Fibroblast of lung (primary cell): ENCODE measurements around the gene CAMSAP2. TPM values are rescaled to one million over a fixed set of nuclear protein-coding genes. Genes with fewer than 3 reads are reported as not detected.

Source experiments
- DNase-seq, 2 donors: peaks; one replicate each; pipeline versions ENCODE4 v3.0.0 to v3.0.0-alpha.2; 2010; ENCODE audit warnings: low read depth in 2 of 2
- H2AFZ ChIP-seq: 2 replicates; pipeline ENCODE4 v1.5.1; 2012; ENCODE audit warnings: low read length, control low read depth, inconsistent platforms
- H3K27ac ChIP-seq: 2 replicates; pipeline ENCODE4 v1.5.1; 2011; ENCODE audit warnings: low read length, control low read depth; ENCODE audit not compliant: insufficient read depth
- H3K27me3 ChIP-seq: 2 replicates; pipeline ENCODE4 v1.5.1; 2011; ENCODE audit warnings: mild to moderate bottlenecking, low read length; ENCODE audit not compliant: control insufficient read depth, insufficient read depth
- H3K36me3 ChIP-seq: 2 replicates; pipeline ENCODE4 v1.5.1; 2011; ENCODE audit warnings: low read length; ENCODE audit not compliant: control insufficient read depth, insufficient read depth
- H3K4me1 ChIP-seq: 2 replicates; pipeline ENCODE4 v1.5.1; 2011; ENCODE audit warnings: low read length; ENCODE audit not compliant: control insufficient read depth, insufficient read depth; ENCODE audit errors: extremely low read depth
- H3K4me2 ChIP-seq: 2 replicates; pipeline ENCODE4 v1.5.1; 2011; ENCODE audit warnings: low read length, control low read depth; ENCODE audit not compliant: insufficient read depth; ENCODE audit errors: extremely low read depth
- H3K4me3 ChIP-seq, 4 experiments: fragments of 200-600 bp in 1 of 4; sonication (generic) in 1 of 4; replicated peaks in 1 of 4; 2 replicates each; pipeline ENCODE4 v1.5.1; 2011 to 2016; ENCODE audit warnings: low read length in 4 of 4, low read depth in 3 of 4, mild to moderate bottlenecking in 3 of 4, control low read depth in 2 of 4, inconsistent platforms in 1 of 4, mixed read lengths in 1 of 4; ENCODE audit not compliant: insufficient read depth in 1 of 4; ENCODE audit errors: control extremely low read depth in 1 of 4
- H3K79me2 ChIP-seq: 2 replicates; pipeline ENCODE4 v1.5.1; 2012; ENCODE audit warnings: mild to moderate bottlenecking, low read length, inconsistent platforms; ENCODE audit not compliant: control insufficient read depth, insufficient read depth
- H3K9ac ChIP-seq: 2 replicates; pipeline ENCODE4 v1.5.1; 2011; ENCODE audit warnings: mild to moderate bottlenecking, low read length, control low read depth; ENCODE audit not compliant: insufficient read depth
- H3K9me3 ChIP-seq: 2 replicates; pipeline ENCODE4 v1.5.1; 2012; ENCODE audit warnings: low read depth, low read length; ENCODE audit not compliant: control insufficient read depth, insufficient read depth
- H4K20me1 ChIP-seq: 2 replicates; pipeline ENCODE4 v1.5.1; 2011; ENCODE audit warnings: low read length; ENCODE audit not compliant: control insufficient read depth, insufficient read depth; ENCODE audit errors: extremely low read depth
- EZH2 ChIP-seq: IDR thresholded peaks from 2 replicates; pipeline ENCODE4 v1.5.1; 2012; ENCODE audit warnings: low read length, control low read depth, mild to moderate bottlenecking; ENCODE audit errors: missing control alignments
- polyA plus RNA-seq, 2 donors: library from polyadenylated mRNA; depleted of rRNA in 1 of 2; stranded (reverse) in 1 of 2; unstranded in 1 of 2; fragments of >200 nt; gene quantifications; 2 replicates each; pipeline ENCODE4 v1.2.1, GENCODE V29; 2011 to 2012; ENCODE audit warnings: missing spikeins in 1 of 2
- total RNA-seq: library from RNA; depleted of rRNA; stranded (reverse); fragments of >200 nt; gene quantifications from 2 replicates; pipeline ENCODE4 v1.2.1, GENCODE V29; 2014
- TF ChIP-seq, protein P1 (sequence below), 2 donors: IDR thresholded peaks in 1 of 2; conservative IDR thresholded peaks in 1 of 2; 1 replicate in 1 of 2; 2 replicates in 1 of 2; pipeline ENCODE4 v1.5.1; 2011 to 2012; ENCODE audit warnings: low read length in 2 of 2, control low read depth in 1 of 2, inconsistent platforms in 1 of 2, low read depth in 1 of 2, mild to moderate bottlenecking in 1 of 2

Gene CAMSAP2
- total and polyA plus RNA-seq, 2 donors (not counting 1 experiment from before 2014, with no cell fraction given) = 22.3 to 32.5 TPM

DNA sequence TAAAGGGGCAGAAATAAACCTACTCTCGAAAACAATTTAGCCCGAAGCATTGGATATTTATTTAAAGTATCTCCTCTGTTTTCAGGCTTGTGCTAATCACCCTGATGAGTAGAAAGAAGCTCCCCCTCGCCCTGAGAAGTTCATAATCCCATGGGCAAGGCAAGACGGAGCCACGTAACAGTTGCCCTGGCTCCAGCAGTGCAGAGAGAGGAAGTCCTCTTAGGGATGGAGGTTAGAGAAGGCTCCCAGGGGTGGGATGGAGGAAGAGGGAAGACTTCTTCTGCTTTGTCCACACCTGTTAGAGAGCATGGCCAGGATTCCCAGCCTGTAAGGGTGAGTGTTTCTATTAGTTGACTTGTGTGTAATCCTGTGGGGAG lies 130.7 kb downstream of the CAMSAP2 start:
- no peaks in the 10 kb centered on the region for H3K36me3 ChIP-seq
- H3K27me3 ChIP-seq = peaks cover 34% of the 10 kb centered on the region
- H3K27ac ChIP-seq = no peak overlapping the region
- no peak for TF ChIP-seq EZH2
- TF ChIP-seq, protein P1, sequence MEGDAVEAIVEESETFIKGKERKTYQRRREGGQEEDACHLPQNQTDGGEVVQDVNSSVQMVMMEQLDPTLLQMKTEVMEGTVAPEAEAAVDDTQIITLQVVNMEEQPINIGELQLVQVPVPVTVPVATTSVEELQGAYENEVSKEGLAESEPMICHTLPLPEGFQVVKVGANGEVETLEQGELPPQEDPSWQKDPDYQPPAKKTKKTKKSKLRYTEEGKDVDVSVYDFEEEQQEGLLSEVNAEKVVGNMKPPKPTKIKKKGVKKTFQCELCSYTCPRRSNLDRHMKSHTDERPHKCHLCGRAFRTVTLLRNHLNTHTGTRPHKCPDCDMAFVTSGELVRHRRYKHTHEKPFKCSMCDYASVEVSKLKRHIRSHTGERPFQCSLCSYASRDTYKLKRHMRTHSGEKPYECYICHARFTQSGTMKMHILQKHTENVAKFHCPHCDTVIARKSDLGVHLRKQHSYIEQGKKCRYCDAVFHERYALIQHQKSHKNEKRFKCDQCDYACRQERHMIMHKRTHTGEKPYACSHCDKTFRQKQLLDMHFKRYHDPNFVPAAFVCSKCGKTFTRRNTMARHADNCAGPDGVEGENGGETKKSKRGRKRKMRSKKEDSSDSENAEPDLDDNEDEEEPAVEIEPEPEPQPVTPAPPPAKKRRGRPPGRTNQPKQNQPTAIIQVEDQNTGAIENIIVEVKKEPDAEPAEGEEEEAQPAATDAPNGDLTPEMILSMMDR (conservative IDR thresholded peaks at IDR 0.05 in 1 of 2, IDR thresholded peaks at IDR 0.05 in 1 of 2; ENCODE audit: low read depth in 1 of 2, low read length in 2 of 2) = no peak
- H3K4me3 ChIP-seq = no peak overlapping the region
- DNase-seq = no peak
- H3K4me1 ChIP-seq = no peaks in the 10 kb centered on the region
- no peaks in the 10 kb centered on the region for H3K79me2 ChIP-seq
- no peak overlapping the region for H3K4me2 ChIP-seq
- H3K9ac ChIP-seq = no peak overlapping the region
- no peaks in the 10 kb centered on the region for H3K9me3 ChIP-seq
- H4K20me1 ChIP-seq = no peaks in the 10 kb centered on the region
- no peak overlapping the region for H2AFZ ChIP-seq

DNA sequence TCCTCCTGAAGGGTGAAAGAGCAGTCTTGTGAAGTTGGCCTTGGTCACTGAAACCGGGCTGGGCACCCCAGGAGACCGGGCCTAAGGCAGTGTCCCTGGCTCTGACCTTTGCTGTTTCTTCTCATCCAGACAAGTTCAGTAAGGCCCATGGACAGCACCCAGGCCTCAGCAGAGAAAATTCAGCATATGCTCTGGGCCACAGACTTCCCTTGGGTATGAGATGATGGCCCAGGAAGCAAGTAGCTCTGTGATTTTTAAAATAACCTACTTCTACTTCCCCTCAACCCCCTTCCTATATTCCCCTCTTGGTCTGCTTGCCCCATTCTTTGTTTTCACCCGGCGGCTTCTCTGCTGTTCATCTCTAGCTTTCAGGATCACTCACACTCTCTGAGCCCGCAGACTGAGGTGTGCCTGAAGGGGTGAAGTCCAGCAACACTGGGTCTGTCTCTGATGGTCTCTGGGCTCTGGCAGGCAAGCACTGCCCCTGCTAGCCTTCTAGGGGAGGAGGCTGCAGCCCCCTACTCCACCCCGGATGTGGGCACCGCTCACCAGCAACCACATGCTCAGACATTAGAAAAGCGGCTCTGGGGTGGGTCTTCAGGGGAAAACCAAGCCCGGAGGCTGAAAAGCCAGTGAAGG lies 131.2 kb downstream of the CAMSAP2 start:
- Histone ChIP-seq H3K9ac (no peak overlapping the region), H3K27ac (no peak overlapping the region), H3K4me3 (no peak overlapping the region), H3K27me3 (peaks cover 39% of the 10 kb centered on the region), H3K4me2 (no peak overlapping the region), H4K20me1 (no peaks in the 10 kb centered on the region), H3K4me1 (no peaks in the 10 kb centered on the region), H2AFZ (no peak overlapping the region), H3K79me2 (no peaks in the 10 kb centered on the region), H3K9me3 (no peaks in the 10 kb centered on the region), H3K36me3 (no peaks in the 10 kb centered on the region)
- TF ChIP-seq EZH2 = no peak
- TF ChIP-seq, protein P1 (conservative IDR thresholded peaks at IDR 0.05 in 1 of 2, IDR thresholded peaks at IDR 0.05 in 1 of 2; ENCODE audit: low read depth in 1 of 2, low read length in 2 of 2) = no peak
- DNase-seq = no peak

DNA sequence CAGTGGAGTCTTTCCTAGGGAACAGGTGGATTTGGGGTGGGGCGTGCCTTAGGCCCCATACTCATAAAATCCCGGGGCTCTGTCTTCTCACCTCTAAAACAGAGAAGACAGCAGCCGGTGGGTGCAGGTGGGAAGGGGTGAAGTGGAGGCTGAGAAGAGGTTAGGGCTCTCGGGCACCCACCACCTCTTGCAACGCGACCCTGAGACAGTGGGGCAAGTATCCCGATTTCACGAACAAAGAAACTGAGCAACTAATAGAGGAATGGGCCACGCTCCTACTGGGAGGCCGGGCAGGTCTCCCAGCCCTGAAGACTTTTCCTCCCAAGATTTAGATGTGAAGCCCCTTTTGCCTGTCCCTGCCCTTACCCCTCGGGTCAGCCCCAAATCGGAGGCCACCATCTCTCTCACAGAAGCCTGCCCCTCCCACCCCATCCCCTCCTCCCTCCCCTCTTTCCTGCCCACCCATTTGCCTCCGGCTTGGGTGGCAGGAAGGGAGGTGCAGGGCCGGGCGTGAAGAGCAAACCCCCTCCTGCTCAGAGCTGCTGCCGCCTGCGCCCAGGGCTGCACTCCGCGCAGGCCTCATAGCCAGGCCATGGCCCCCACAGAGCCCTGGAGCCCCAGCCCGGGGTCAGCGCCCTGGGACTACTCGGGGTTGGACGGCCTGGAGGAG lies 133.9 kb downstream of the CAMSAP2 start, which contains the start of gene GPR25:
TSS of gene GPR25 (plus strand) at position 536 of the 670 bp plus-strand sequence. CDS start at position 593, 57 bp downstream.
- Histone ChIP-seq H2AFZ (no peak within 1 kb of the TSS), H3K27ac (no peak within 1 kb of the TSS), H3K9ac (no peak within 1 kb of the TSS), H3K9me3 (no peaks in the 10 kb centered on the region), H3K79me2 (no peaks in the 10 kb centered on the region), H3K27me3 (peaks cover 52% of the 10 kb centered on the region), H3K4me3 (no peak within 1 kb of the TSS), H3K4me2 (peak within 1 kb of the TSS; percentile 68), H3K4me1 (no peaks in the 10 kb centered on the region), H4K20me1 (no peaks in the 10 kb centered on the region), H3K36me3 (no peaks in the 10 kb centered on the region)
- TF ChIP-seq, protein P1 (conservative IDR thresholded peaks at IDR 0.05 in 1 of 2, IDR thresholded peaks at IDR 0.05 in 1 of 2; ENCODE audit: low read depth in 1 of 2, low read length in 2 of 2) = no peak
- no peak for TF ChIP-seq EZH2
- no peak for DNase-seq
